KG1 (cell line): ENCODE results near the gene ITGA8.
"Not testable (repeated sequence)": the region's sequence is repeated elsewhere in the genome, so short reads cannot be mapped to it uniquely, and the experiment has no call there.

Source experiments
- DNase-seq: peaks from one replicate; lab custom pipeline; 2025; lab: John Stamatoyannopoulos, UW

Gene ITGA8

GRCh38 chr10:15491856-15492642, 227.7 kb downstream of the ITGA8 start:
- no peak for DNase-seq

GRCh38 chr10:15489431-15489830, 230.3 kb downstream of the ITGA8 start:
- no peak for DNase-seq

- no peak for DNase-seq
Measured at GRCh38 chr10:15487376-15487775, 232.3 kb downstream of the ITGA8 start.

DNA sequence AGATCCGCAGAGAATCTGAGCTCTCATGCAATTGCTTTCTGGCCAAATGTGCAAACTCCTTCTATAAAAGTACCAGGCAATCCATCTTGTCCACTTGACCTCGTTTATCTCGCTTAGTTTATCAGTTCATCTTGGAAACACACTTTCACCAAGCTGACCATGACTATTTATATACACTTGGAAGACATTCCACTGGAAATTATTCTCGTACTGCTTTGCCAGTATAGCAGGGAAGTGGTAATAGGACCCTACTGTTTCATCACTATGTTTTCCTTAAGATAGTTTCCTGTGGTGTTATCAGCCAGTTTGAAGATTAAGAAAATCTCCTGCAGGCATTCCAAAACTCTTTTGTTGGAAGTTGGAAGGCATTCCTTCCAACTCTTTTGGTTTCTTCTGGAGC, 233.3 kb downstream of the ITGA8 start:
- no peak for DNase-seq

- no peak for DNase-seq
Measured at GRCh38 chr10:15485684-15486316, 233.9 kb downstream of the ITGA8 start.

GRCh38 chr10:15485027-15485426, 234.7 kb downstream of the ITGA8 start:
- no peak for DNase-seq

DNA sequence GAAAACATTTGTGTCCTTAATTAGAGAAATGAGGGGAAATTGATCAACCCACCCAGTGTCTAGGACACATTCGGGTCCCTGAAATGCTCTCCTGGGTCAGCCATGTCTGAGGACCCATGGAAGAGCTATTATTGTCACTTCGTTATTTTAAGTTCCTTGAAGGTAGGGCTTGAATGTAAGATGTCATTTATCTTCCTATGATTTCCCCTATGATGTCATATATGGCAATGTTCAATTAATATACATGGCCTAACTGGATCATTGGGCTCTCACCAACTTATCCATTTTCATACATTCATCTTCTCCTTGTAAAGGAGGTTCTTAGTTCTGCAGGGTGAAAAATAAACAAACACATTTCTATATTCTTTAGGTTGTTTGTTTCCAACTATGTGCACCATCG, 235.6 kb downstream of the ITGA8 start:
- no peak for DNase-seq

GRCh38 chr10:15483215-15484075, 236.3 kb downstream of the ITGA8 start:
- DNase-seq, result no peak

DNA sequence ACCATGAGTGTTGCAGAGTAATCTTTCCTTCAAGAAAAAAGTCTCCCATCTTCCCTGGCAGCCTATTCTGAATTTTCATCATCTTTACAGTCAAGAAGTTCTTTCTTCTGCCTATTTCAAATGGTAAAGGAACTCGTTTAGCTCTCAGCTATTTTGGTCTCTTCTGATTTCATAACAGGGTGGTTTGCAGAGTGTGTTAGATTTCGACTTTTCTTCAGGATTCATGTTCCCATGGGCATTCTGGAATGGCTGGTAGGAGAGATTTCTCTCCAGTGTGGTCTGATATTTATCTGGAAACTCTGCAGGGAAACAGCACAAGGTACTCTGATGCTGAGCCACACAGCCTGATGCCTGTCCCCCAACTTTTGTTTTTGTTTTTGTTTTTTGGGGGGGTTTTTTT, 237.6 kb downstream of the ITGA8 start:
- no peak for DNase-seq

- no peak for DNase-seq
Measured at GRCh38 chr10:15478950-15479349, 240.8 kb downstream of the ITGA8 start.

DNA sequence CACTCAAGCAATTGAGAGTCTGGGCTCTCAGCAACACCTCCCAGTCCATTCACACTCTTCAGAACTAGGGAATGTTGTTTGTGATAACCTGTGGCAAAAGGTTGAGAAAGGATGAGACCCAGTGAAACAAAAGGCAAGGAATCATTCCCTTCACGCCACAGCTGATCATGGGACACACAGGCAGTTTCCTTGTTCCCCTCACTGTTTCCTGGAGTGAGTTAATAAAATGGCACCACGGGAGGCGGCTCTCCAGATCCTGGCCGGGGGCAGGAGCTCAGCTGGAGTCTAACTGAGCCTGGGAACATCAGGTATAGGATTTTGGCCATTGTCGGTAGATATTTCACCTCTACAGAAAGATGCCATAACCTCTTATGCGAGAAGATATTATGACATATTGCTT, 241.3 kb downstream of the ITGA8 start:
- no peak for DNase-seq

GRCh38 chr10:15476337-15476736, 243.4 kb downstream of the ITGA8 start:
- DNase-seq, result no peak

DNA sequence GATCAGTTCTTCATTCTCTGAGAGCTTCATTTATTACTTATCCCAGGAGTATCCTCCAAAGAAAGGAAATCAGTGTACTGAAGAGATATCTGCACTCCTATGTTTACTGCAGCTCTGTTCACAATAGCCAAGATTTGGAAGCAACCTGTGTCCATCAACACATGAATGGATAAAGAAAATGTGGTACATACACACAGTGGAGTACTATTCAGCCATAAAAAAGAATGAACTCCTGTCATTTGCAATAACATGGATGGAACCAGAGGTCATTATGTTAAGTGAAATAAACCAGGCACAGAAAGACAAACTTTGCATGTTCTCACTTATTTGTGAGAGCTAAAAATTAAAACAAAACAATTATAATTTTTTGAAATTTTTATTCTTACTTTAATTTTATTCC, 244.3 kb downstream of the ITGA8 start:
- not testable (repeated sequence) for DNase-seq

- no peak for DNase-seq
Measured at GRCh38 chr10:15474671-15475070, 245.1 kb downstream of the ITGA8 start.

DNA sequence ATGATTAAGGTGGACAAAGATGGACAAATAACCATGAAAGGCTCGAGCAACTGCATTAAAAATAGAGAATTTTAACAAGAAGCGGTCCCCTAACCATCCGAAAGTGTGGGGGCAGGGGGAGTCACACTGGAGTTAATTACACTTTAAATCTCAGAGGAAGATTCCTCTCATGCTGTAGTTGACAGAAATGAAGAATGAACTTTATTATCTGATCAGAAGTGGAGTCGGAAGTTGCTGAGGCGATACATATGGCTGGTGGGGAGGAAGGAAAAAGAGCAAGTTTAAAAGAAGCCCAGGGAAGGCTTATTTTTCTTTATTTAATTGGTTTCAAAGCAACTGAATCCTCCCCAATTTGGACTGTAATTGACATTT, 246.3 kb downstream of the ITGA8 start:
- DNase-seq, result no peak

GRCh38 chr10:15472431-15473395, 247.0 kb downstream of the ITGA8 start:
- DNase-seq, result no peak

DNA sequence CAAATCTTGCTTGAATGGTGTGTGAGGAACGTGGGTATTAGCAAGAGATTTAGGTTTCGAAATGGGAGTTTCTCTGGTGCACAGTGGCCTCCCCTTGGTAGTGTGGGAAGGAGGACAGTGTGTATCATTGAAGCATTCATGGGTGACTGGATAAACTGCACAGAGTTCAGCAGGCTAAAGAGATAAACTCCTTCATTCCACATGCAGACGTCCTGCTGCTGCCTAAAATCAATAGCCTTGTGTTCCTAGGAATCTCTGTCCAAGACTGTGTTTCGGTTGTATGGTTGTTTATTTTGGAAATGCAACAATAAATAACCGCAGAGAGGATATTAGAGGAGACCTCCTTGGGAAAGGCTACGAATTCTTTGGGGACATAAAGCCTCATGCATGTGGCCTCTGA, 247.7 kb downstream of the ITGA8 start:
- no peak for DNase-seq

DNA sequence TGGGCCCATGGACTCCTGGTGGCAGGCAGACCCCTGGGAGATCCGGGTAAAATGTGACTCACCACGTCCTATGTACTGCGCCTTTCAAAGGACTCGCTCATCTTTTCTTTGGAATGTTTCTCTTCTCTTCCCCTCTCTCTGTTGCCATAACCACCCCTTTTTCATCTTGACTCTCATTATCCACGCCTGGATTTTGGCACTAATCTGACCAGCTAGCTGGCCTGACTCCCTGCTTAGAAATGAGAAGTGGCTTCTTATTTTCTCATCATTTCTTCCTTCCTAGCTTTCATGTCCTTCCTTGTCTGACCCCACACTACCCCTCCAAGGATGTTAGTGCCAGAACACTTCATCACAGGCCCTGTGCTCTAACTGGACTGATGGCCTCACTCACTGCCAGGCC, 250.6 kb downstream of the ITGA8 start:
- no peak for DNase-seq

DNA sequence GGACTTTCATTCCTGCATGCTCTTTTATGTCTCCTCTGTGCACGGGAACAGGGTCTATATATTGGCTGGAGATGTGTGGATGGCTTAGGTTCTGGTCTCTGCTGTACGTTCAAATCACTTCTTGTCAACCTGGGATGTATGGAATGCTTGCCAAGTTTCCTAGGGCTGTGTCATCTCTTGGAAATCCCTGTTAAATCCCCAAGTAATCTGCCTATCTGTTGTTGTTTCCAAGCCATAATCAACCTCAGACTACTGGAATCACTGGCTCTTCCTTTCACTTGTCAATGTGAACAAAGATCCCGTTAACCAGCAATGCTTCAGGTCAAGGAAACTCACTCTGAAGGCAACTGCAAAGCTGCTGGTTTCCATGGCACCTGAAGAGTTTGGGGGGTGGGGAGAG, 255.3 kb downstream of the ITGA8 start:
- DNase-seq, result no peak
